ENCODE measurements around the gene UNC13C. TPM values are rescaled to one million over a fixed set of nuclear protein-coding genes. Genes with fewer than 3 reads are reported as not detected.

The UNC13C gene
- total RNA-seq, 2 experiments from 2014 or later: not detected

GRCh38 chr15:53985562-53985961 is 7.3 kb downstream of the UNC13C start:
- Mint-ChIP-seq H3K27me3 (peaks cover 18% of the 10 kb centered on the region), H3K4me1 (no peaks in the 10 kb centered on the region), H3K36me3 (no peaks in the 10 kb centered on the region), H3K27ac (no peak overlapping the region), H3K9me3 (no peaks in the 10 kb centered on the region), H3K4me3 (no peak overlapping the region)
- no peak for DNase-seq

- H3K27ac Mint-ChIP-seq: no peak overlapping the region
- peaks cover 21% of the 10 kb centered on the region for H3K27me3 Mint-ChIP-seq
- no peaks in the 10 kb centered on the region for H3K36me3 Mint-ChIP-seq
- H3K9me3 Mint-ChIP-seq: no peaks in the 10 kb centered on the region
- H3K4me3 Mint-ChIP-seq: no peak overlapping the region
- DNase-seq: no peak
- no peaks in the 10 kb centered on the region for H3K4me1 Mint-ChIP-seq
These were observed 9.2 kb downstream of the UNC13C start for GRCh38 chr15:53987480-53987879.

GRCh38 chr15:54007256-54007655 is 29.0 kb downstream of the UNC13C start:
- H3K4me1 Mint-ChIP-seq: no peaks in the 10 kb centered on the region
- DNase-seq: no peak
- H3K36me3 Mint-ChIP-seq: no peaks in the 10 kb centered on the region
- H3K9me3 Mint-ChIP-seq: no peaks in the 10 kb centered on the region
- H3K4me3 Mint-ChIP-seq: no peak overlapping the region
- H3K27ac Mint-ChIP-seq: no peak overlapping the region
- H3K27me3 Mint-ChIP-seq: no peaks in the 10 kb centered on the region

GRCh38 chr15:54011656-54012055 is 33.4 kb downstream of the UNC13C start:
- H3K27me3 Mint-ChIP-seq: no peaks in the 10 kb centered on the region
- H3K27ac Mint-ChIP-seq: no peak overlapping the region
- no peaks in the 10 kb centered on the region for H3K4me1 Mint-ChIP-seq
- DNase-seq: no peak
- no peak overlapping the region for H3K4me3 Mint-ChIP-seq
- H3K36me3 Mint-ChIP-seq: no peaks in the 10 kb centered on the region
- no peaks in the 10 kb centered on the region for H3K9me3 Mint-ChIP-seq

GRCh38 chr15:54014067-54014655 is 35.9 kb downstream of the UNC13C start:
- no peak overlapping the region for H3K27ac Mint-ChIP-seq
- no peaks in the 10 kb centered on the region for H3K27me3 Mint-ChIP-seq
- H3K36me3 Mint-ChIP-seq: no peaks in the 10 kb centered on the region
- H3K4me1 Mint-ChIP-seq: no peaks in the 10 kb centered on the region
- DNase-seq: no peak
- H3K9me3 Mint-ChIP-seq: no peaks in the 10 kb centered on the region
- H3K4me3 Mint-ChIP-seq: no peak overlapping the region

GRCh38 chr15:54017251-54017650 is 39.0 kb downstream of the UNC13C start:
- Mint-ChIP-seq H3K4me1 (no peaks in the 10 kb centered on the region), H3K36me3 (no peaks in the 10 kb centered on the region), H3K9me3 (no peaks in the 10 kb centered on the region), H3K27me3 (no peaks in the 10 kb centered on the region), H3K4me3 (no peak overlapping the region), H3K27ac (no peak overlapping the region)
- DNase-seq: no peak

- H3K4me3 Mint-ChIP-seq: no peak overlapping the region
- H3K27ac Mint-ChIP-seq: no peak overlapping the region
- no peaks in the 10 kb centered on the region for H3K4me1 Mint-ChIP-seq
- no peaks in the 10 kb centered on the region for H3K27me3 Mint-ChIP-seq
- no peaks in the 10 kb centered on the region for H3K36me3 Mint-ChIP-seq
- DNase-seq: no peak
- peaks cover 5% of the 10 kb centered on the region for H3K9me3 Mint-ChIP-seq
These were observed 39.7 kb downstream of the UNC13C start for GRCh38 chr15:54017959-54018358.

GRCh38 chr15:54026258-54026657 is 48.0 kb downstream of the UNC13C start:
- H3K27ac Mint-ChIP-seq: no peak overlapping the region
- H3K4me3 Mint-ChIP-seq: no peak overlapping the region
- H3K9me3 Mint-ChIP-seq: peaks cover 5% of the 10 kb centered on the region
- H3K4me1 Mint-ChIP-seq: no peaks in the 10 kb centered on the region
- no peaks in the 10 kb centered on the region for H3K27me3 Mint-ChIP-seq
- H3K36me3 Mint-ChIP-seq: no peaks in the 10 kb centered on the region
- DNase-seq: no peak

- no peaks in the 10 kb centered on the region for H3K27me3 Mint-ChIP-seq
- no peaks in the 10 kb centered on the region for H3K36me3 Mint-ChIP-seq
- peaks cover 5% of the 10 kb centered on the region for H3K9me3 Mint-ChIP-seq
- no peak overlapping the region for H3K27ac Mint-ChIP-seq
- H3K4me3 Mint-ChIP-seq: no peak overlapping the region
- no peaks in the 10 kb centered on the region for H3K4me1 Mint-ChIP-seq
- DNase-seq: no peak
These were observed 48.6 kb downstream of the UNC13C start for GRCh38 chr15:54026891-54027290.

- DNase-seq: no peak
These were observed 50.8 kb downstream of the UNC13C start for GRCh38 chr15:54029081-54029480.

GRCh38 chr15:54032066-54032465 is 53.8 kb downstream of the UNC13C start:
- Mint-ChIP-seq H3K4me3 (no peak overlapping the region), H3K9me3 (no peaks in the 10 kb centered on the region), H3K36me3 (no peaks in the 10 kb centered on the region), H3K4me1 (no peaks in the 10 kb centered on the region), H3K27ac (no peak overlapping the region), H3K27me3 (no peaks in the 10 kb centered on the region)
- DNase-seq: no peak

More at GRCh38 chr15:54029081-54029480, 50.8 kb downstream of the UNC13C start:
- Mint-ChIP-seq H3K4me3 (no peak overlapping the region), H3K27me3 (no peaks in the 10 kb centered on the region), H3K4me1 (no peaks in the 10 kb centered on the region), H3K36me3 (no peaks in the 10 kb centered on the region), H3K27ac (no peak overlapping the region), H3K9me3 (no peaks in the 10 kb centered on the region)

GRCh38 chr15:54033356-54033860 is 55.2 kb downstream of the UNC13C start:
- Mint-ChIP-seq H3K9me3 (no peaks in the 10 kb centered on the region), H3K27ac (no peak overlapping the region), H3K4me3 (no peak overlapping the region), H3K36me3 (no peaks in the 10 kb centered on the region), H3K27me3 (no peaks in the 10 kb centered on the region), H3K4me1 (no peaks in the 10 kb centered on the region)
- no peak for DNase-seq

GRCh38 chr15:54033869-54034458 is 55.7 kb downstream of the UNC13C start:
- no peak overlapping the region for H3K4me3 Mint-ChIP-seq
- no peak overlapping the region for H3K27ac Mint-ChIP-seq
- H3K36me3 Mint-ChIP-seq: no peaks in the 10 kb centered on the region

GRCh38 chr15:54035616-54036015 is 57.4 kb downstream of the UNC13C start:
- Mint-ChIP-seq H3K27ac (no peak overlapping the region), H3K9me3 (no peaks in the 10 kb centered on the region), H3K4me1 (no peaks in the 10 kb centered on the region), H3K4me3 (no peak overlapping the region), H3K36me3 (no peaks in the 10 kb centered on the region), H3K27me3 (no peaks in the 10 kb centered on the region)
- DNase-seq: no peak

More at GRCh38 chr15:54033869-54034458, 55.7 kb downstream of the UNC13C start:
- Mint-ChIP-seq H3K9me3 (no peaks in the 10 kb centered on the region), H3K27me3 (no peaks in the 10 kb centered on the region), H3K4me1 (no peaks in the 10 kb centered on the region)
- no peak for DNase-seq

GRCh38 chr15:54045397-54045796 is 67.2 kb downstream of the UNC13C start:
- no peaks in the 10 kb centered on the region for H3K4me1 Mint-ChIP-seq
- H3K36me3 Mint-ChIP-seq: no peaks in the 10 kb centered on the region
- peaks cover 4% of the 10 kb centered on the region for H3K27me3 Mint-ChIP-seq
- H3K9me3 Mint-ChIP-seq: no peaks in the 10 kb centered on the region
- H3K4me3 Mint-ChIP-seq: no peak overlapping the region
- H3K27ac Mint-ChIP-seq: no peak overlapping the region
- DNase-seq: no peak

- Mint-ChIP-seq H3K9me3 (no peaks in the 10 kb centered on the region), H3K4me3 (no peak overlapping the region), H3K27ac (no peak overlapping the region), H3K4me1 (no peaks in the 10 kb centered on the region), H3K27me3 (peaks cover 4% of the 10 kb centered on the region), H3K36me3 (no peaks in the 10 kb centered on the region)
- no peak for DNase-seq
These were observed 67.9 kb downstream of the UNC13C start for GRCh38 chr15:54046093-54046492.
